HepG2 (cell line): Measurements from ENCODE around the gene OSCP1. TPM values are rescaled to one million over a fixed set of nuclear protein-coding genes. Genes with fewer than 3 reads are reported as not detected.
A peak's percentile ranks its signal among the peaks of the same experiment; 100 is the strongest.

Experiments used
- ATAC-seq: fragments of 200-7000 bp; cut with Tn5 transposase; 3 replicates; pipeline ENCODE4 v1.9.1; 2020; ENCODE audit warnings: mild to moderate bottlenecking, moderate library complexity
- BruUV-seq: library from RNA; stranded (reverse); fragments of 400-500 nt; replicated peaks from 2 replicates; lab custom pipeline; 2021; lab: Mats Ljungman, UMichigan
- CTCF ChIA-PET: fragments of 300-600 bp; formaldehyde crosslinking; extraction: SDS; loops from one replicate; lab custom pipeline; 2021; ENCODE audit warnings: low total read pairs, inconsistent platforms, low intra/inter-chr PET ratio; lab: Yijun Ruan, JAX
- POLR2A ChIA-PET: fragments of 350-600 bp; sonication (Branson Sonifier 250); formaldehyde crosslinking; loops from one replicate; lab custom pipeline; 2020; ENCODE audit warnings: antibody characterized with exemption, inconsistent platforms; lab: Yijun Ruan, JAX
- DNase-seq: peaks from one replicate; pipeline ENCODE4 v3.0.0-alpha.2; 2015; ENCODE audit warnings: low spot score
- FAIRE-seq: peaks from 3 replicates; lab custom pipeline; 2011; peaks lifted over from hg19 to GRCh38; lab: Jason Lieb, UNC
- H2AFZ ChIP-seq: one replicate; pipeline ENCODE4 v1.6.1; 2011; ENCODE audit warnings: low read length, inconsistent platforms
- H3K27ac ChIP-seq: fragments of 300-600 bp; 3 replicates; pipeline ENCODE4 v1.8.0; 2011; ENCODE audit warnings: mixed run types, mild to moderate bottlenecking, mixed read lengths, low read length, inconsistent platforms; ENCODE audit not compliant: insufficient read depth; ENCODE audit errors: extremely low read length
- H3K27me3 ChIP-seq, 2 experiments: fragments of 200-600 bp in 1 of 2; 2 replicates in 1 of 2; 3 replicates in 1 of 2; pipeline versions ENCODE4 v1.6.0 to v1.8.0; 2011; ENCODE audit warnings: low read length in 2 of 2, mild to moderate bottlenecking in 2 of 2, moderate library complexity in 2 of 2, inconsistent platforms in 1 of 2; ENCODE audit not compliant: insufficient read depth in 2 of 2, control insufficient read depth in 1 of 2
- H3K36me3 ChIP-seq, 2 experiments: fragments of 200-600 bp in 1 of 2; replicated peaks in 1 of 2; 2 replicates in 1 of 2; 3 replicates in 1 of 2; pipeline versions ENCODE4 v1.5.1 to v1.8.0; 2011; ENCODE audit warnings: low read length in 2 of 2, inconsistent platforms in 1 of 2; ENCODE audit not compliant: insufficient read depth in 2 of 2, control insufficient read depth in 1 of 2
- H3K4me1 ChIP-seq: 2 replicates; pipeline ENCODE4 v1.5.1; 2012; ENCODE audit warnings: low read length, inconsistent platforms; ENCODE audit not compliant: insufficient read depth
- H3K4me2 ChIP-seq: 2 replicates; pipeline ENCODE4 v1.6.0; 2011; ENCODE audit warnings: low read depth, low read length, inconsistent platforms
- H3K4me3 ChIP-seq, 3 experiments: fragments of 200-600 bp in 1 of 3; sonication (generic), shearing (Covaris generic) in 1 of 3; replicated peaks in 1 of 3; 2 replicates each; pipeline ENCODE4 v1.5.1; 2011 to 2016; ENCODE audit warnings: low read length in 3 of 3, inconsistent platforms in 2 of 3, low read depth in 2 of 3, mild to moderate bottlenecking in 2 of 3, control low read depth in 1 of 3, mixed read lengths in 1 of 3; ENCODE audit not compliant: insufficient read depth in 1 of 3
- H3K79me2 ChIP-seq: one replicate; pipeline ENCODE4 v1.6.1; 2011; ENCODE audit warnings: low read length, inconsistent platforms; ENCODE audit not compliant: insufficient read depth
- H3K9ac ChIP-seq: 2 replicates; pipeline ENCODE4 v1.6.0; 2011; ENCODE audit warnings: mild to moderate bottlenecking, low read depth, low read length, inconsistent platforms; ENCODE audit not compliant: insufficient read depth
- H3K9me3 ChIP-seq: 2 replicates; pipeline ENCODE4 v1.5.1; 2012; ENCODE audit warnings: mild to moderate bottlenecking, low read length
- H4K20me1 ChIP-seq: 2 replicates; pipeline ENCODE4 v1.6.0; 2011; ENCODE audit warnings: inconsistent platforms, mild to moderate bottlenecking, low read length, moderate library complexity; ENCODE audit not compliant: insufficient read depth
- ATF7 ChIP-seq, 2 experiments: fragments of 450-650 bp in 1 of 2; sonication (generic) in 1 of 2; formaldehyde crosslinking in 1 of 2; IDR thresholded peaks; 2 replicates each; pipeline versions ENCODE4 v1.4.0 to v1.6.1; 2016 to 2020; ENCODE audit warnings: antibody characterized with exemption in 1 of 2, mild to moderate bottlenecking in 1 of 2, missing genetic modification reagents in 1 of 2
- FOXK1 ChIP-seq: sonication (generic); formaldehyde crosslinking; IDR thresholded peaks from 2 replicates; pipeline ENCODE4 v1.4.0; 2020; ENCODE audit warnings: low read depth, missing genetic modification reagents, borderline replicate concordance
- FOXK2 ChIP-seq: fragments of 450-650 bp; IDR thresholded peaks from 2 replicates; pipeline ENCODE4 v1.6.1; 2016
- ZNF205 ChIP-seq: IDR thresholded peaks from 2 replicates; pipeline ENCODE4 v1.6.1; 2018; ENCODE audit warnings: missing biosample characterization, missing genetic modification reagents
- ZNF260 ChIP-seq: sonication (generic); formaldehyde crosslinking; IDR thresholded peaks from 2 replicates; pipeline ENCODE4 v1.4.0; 2020; ENCODE audit warnings: missing genetic modification reagents, low read depth, mild to moderate bottlenecking, borderline replicate concordance
- WGBS: methylation state at CpG from one replicate; pipeline ENCODE4 v1.1.6; 2017; ENCODE audit warnings: low lambda C conversion rate; 5-methylcytosine and 5-hydroxymethylcytosine counted together
- in situ Hi-C: cut with HindIII; loops from 2 replicates; pipeline ENCODE4 v1.10.0; 2017; ENCODE audit warnings: low pct_unique_long_range_greater_than_20kb; ENCODE audit not compliant: extremely low pct_ligation_motif_present
- intact Hi-C: fragments of 100-400 bp; cut with micrococcal nuclease; formaldehyde crosslinking; loops from one replicate; pipeline ENCODE4 v1.10.0; 2022; ENCODE audit not compliant: unreplicated experiment
- polyA plus RNA-seq, 8 experiments: library from polyadenylated mRNA; depleted of rRNA in 3 of 8; stranded (reverse) in 7 of 8; unstranded in 1 of 8; fragments of >200 nt; fragmentation: Illumina TruSeq in 4 of 8; extraction: Trizol in 4 of 8; gene quantifications; 2 replicates each; pipeline versions ENCODE4 v1.2.1 to v1.2.3, GENCODE V29; 2011 to 2016; ENCODE audit warnings: low read depth in 4 of 8, missing spikeins in 1 of 8, mixed read lengths in 1 of 8; ENCODE audit not compliant: insufficient read depth in 1 of 8
- total RNA-seq, 5 experiments: library from RNA; depleted of rRNA; stranded (reverse); fragments of >200 nt; fragmentation: Illumina TruSeq; extraction: Trizol; gene quantifications; 2 replicates each; pipeline ENCODE4 v1.2.3, GENCODE V29; 2016; ENCODE audit warnings: low read depth in 1 of 5
- TF ChIP-seq, protein P1 (sequence below): sonication (generic); formaldehyde crosslinking; IDR thresholded peaks from 2 replicates; pipeline ENCODE4 v1.5.1; 2020; ENCODE audit warnings: mild to moderate bottlenecking, missing genetic modification reagents, borderline replicate concordance
- TF ChIP-seq, protein P2 (sequence below): sonication (generic); formaldehyde crosslinking; IDR thresholded peaks from 2 replicates; pipeline ENCODE4 v1.4.0; 2020; ENCODE audit warnings: missing genetic modification reagents

OSCP1 gene
- total and polyA plus RNA-seq, 2 of the 13 experiments (the other 11 are each of a cell fraction or from before 2014, with no cell fraction given) = 0.60 to 0.84 TPM

DNA sequence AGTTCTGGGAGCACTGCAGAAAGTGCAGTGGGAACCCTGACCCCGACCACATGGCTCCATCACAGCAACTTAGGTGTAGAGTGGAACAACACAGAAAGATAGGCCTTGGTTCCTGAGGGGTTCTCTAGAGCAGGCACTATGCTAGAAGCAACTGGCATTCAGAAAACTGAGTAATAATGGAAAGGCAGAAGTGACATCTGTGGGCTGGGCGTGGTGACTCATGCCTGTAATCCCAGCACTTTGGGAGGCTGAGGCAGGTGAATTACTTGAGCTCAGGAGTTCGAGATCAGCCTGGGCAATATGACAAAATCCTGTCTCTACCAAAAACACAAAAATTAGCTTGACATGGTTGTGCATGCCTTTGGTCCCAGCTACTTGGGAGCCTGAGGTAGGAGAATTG is 8.7 kb upstream of the OSCP1 start (continued):
- TF ChIP-seq, protein P1, sequence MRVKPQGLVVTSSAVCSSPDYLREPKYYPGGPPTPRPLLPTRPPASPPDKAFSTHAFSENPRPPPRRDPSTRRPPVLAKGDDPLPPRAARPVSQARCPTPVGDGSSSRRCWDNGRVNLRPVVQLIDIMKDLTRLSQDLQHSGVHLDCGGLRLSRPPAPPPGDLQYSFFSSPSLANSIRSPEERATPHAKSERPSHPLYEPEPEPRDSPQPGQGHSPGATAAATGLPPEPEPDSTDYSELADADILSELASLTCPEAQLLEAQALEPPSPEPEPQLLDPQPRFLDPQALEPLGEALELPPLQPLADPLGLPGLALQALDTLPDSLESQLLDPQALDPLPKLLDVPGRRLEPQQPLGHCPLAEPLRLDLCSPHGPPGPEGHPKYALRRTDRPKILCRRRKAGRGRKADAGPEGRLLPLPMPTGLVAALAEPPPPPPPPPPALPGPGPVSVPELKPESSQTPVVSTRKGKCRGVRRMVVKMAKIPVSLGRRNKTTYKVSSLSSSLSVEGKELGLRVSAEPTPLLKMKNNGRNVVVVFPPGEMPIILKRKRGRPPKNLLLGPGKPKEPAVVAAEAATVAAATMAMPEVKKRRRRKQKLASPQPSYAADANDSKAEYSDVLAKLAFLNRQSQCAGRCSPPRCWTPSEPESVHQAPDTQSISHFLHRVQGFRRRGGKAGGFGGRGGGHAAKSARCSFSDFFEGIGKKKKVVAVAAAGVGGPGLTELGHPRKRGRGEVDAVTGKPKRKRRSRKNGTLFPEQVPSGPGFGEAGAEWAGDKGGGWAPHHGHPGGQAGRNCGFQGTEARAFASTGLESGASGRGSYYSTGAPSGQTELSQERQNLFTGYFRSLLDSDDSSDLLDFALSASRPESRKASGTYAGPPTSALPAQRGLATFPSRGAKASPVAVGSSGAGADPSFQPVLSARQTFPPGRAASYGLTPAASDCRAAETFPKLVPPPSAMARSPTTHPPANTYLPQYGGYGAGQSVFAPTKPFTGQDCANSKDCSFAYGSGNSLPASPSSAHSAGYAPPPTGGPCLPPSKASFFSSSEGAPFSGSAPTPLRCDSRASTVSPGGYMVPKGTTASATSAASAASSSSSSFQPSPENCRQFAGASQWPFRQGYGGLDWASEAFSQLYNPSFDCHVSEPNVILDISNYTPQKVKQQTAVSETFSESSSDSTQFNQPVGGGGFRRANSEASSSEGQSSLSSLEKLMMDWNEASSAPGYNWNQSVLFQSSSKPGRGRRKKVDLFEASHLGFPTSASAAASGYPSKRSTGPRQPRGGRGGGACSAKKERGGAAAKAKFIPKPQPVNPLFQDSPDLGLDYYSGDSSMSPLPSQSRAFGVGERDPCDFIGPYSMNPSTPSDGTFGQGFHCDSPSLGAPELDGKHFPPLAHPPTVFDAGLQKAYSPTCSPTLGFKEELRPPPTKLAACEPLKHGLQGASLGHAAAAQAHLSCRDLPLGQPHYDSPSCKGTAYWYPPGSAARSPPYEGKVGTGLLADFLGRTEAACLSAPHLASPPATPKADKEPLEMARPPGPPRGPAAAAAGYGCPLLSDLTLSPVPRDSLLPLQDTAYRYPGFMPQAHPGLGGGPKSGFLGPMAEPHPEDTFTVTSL (CRISPR knock-in tag) = no peak
- TF ChIP-seq FOXK2 = no peak
- TF ChIP-seq ATF7 (IDR thresholded peaks at IDR 0.05) = no peak
- TF ChIP-seq ATF7 (CRISPR knock-in tag; IDR thresholded peaks at IDR 0.05) = no peak
- TF ChIP-seq, protein P2, sequence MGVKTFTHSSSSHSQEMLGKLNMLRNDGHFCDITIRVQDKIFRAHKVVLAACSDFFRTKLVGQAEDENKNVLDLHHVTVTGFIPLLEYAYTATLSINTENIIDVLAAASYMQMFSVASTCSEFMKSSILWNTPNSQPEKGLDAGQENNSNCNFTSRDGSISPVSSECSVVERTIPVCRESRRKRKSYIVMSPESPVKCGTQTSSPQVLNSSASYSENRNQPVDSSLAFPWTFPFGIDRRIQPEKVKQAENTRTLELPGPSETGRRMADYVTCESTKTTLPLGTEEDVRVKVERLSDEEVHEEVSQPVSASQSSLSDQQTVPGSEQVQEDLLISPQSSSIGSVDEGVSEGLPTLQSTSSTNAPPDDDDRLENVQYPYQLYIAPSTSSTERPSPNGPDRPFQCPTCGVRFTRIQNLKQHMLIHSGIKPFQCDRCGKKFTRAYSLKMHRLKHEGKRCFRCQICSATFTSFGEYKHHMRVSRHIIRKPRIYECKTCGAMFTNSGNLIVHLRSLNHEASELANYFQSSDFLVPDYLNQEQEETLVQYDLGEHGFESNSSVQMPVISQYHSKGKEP (CRISPR knock-in tag) = no peak
- TF ChIP-seq ZNF260 (CRISPR knock-in tag) = no peak

DNA sequence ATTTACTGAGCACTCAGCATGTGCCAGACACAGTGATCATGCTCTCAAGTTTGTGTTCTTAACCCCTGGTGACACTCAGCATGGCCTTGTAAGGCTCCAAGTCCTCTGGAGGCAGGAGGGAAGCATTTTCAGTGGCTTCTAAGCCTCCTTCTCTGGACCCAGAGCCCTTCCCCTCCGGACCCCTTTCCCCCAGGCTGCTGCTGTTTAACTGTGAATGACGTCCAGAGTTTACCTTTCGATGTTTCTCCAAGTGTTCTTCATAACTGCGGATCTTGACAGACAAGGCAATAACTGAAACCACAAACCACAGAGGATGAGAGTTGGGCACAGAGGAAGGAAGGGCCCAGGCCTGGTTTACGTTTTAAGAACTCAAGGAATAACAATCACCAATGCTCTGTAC is 7.4 kb upstream of the OSCP1 start:
- peaks cover 25 to 72% of the 10 kb centered on the region in 2 experiments for H3K36me3 ChIP-seq
- H3K4me3 ChIP-seq = no peak overlapping the region
- in situ Hi-C loops (no loop called here), intact Hi-C loops (no loop called here)
- no peak overlapping the region for H3K27ac ChIP-seq
- CTCF ChIA-PET = no interaction called here
- peaks cover 5% of the 10 kb centered on the region for H3K79me2 ChIP-seq
- no peaks in the 10 kb centered on the region for H3K27me3 ChIP-seq
- peaks cover 33% of the 10 kb centered on the region for H3K4me1 ChIP-seq
- H3K9me3 ChIP-seq = no peaks in the 10 kb centered on the region
- H2AFZ ChIP-seq = no peak overlapping the region
- 91% methylated on average over 5 of the region's 5 CpGs for WGBS
- FAIRE-seq = no peak
- no peak overlapping the region for H3K4me2 ChIP-seq
- H4K20me1 ChIP-seq = no peaks in the 10 kb centered on the region
- TF ChIP-seq ZNF205 (peak; percentile 28; the same call in 1 of the 2 replicates), FOXK1 (CRISPR knock-in tag) (no peak)
- TF ChIP-seq, all 625 proteins: peak for 1
- no peak overlapping the region for H3K9ac ChIP-seq
- no peak for DNase-seq
- POLR2A ChIA-PET = no interaction called here
- no peak for ATAC-seq
- no TSS peak for BruUV-seq
